Endothelial cell of umbilical vein (primary cell): ENCODE results near the gene PTPRF. TPM values are rescaled to one million over a fixed set of nuclear protein-coding genes. Genes with fewer than 3 reads are reported as not detected.

Experiments
- BruUV-seq: library from RNA; stranded (reverse); fragments of 400-500 nt; replicated peaks from 2 replicates; lab custom pipeline; 2021; lab: Mats Ljungman, UMichigan
- CTCF ChIA-PET: fragments of 300-600, 350-600 bp; sonication (Branson Sonifier 250); formaldehyde crosslinking; loops from one replicate; lab custom pipeline; 2021; ENCODE audit warnings: antibody characterized with exemption, inconsistent platforms; lab: Charles Lee
- POLR2A ChIA-PET: fragments of 300-600, 350-600 bp; sonication (Branson Sonifier 250); formaldehyde crosslinking; loops from one replicate; lab custom pipeline; 2021; ENCODE audit warnings: antibody characterized with exemption, inconsistent platforms; lab: Charles Lee
- DNase-seq: peaks from one replicate; pipeline ENCODE4 v3.0.0-alpha.2; 2011; ENCODE audit warnings: low read depth, low spot score
- FAIRE-seq: peaks from 2 replicates; lab custom pipeline; 2011; peaks lifted over from hg19 to GRCh38; lab: Jason Lieb, UNC
- H2AFZ ChIP-seq: 2 replicates; pipeline ENCODE4 v1.6.0; 2012; ENCODE audit warnings: low read depth, low read length, control low read depth, inconsistent platforms
- H3K27ac ChIP-seq: 2 replicates; pipeline ENCODE4 v1.5.1; 2011; ENCODE audit warnings: low read depth, mild to moderate bottlenecking, control low read depth, low read length, moderate library complexity; ENCODE audit not compliant: insufficient read depth
- H3K27me3 ChIP-seq, 2 experiments: 2 replicates each; pipeline versions ENCODE4 v1.6.0 to v1.6.1; 2011; ENCODE audit warnings: low read length in 2 of 2, mixed read lengths in 1 of 2; ENCODE audit not compliant: control insufficient read depth in 2 of 2, insufficient read depth in 2 of 2
- H3K36me3 ChIP-seq, 2 experiments: 2 replicates in 1 of 2; 3 replicates in 1 of 2; pipeline ENCODE4 v1.5.1; 2011; ENCODE audit warnings: low read length in 2 of 2, mild to moderate bottlenecking in 1 of 2, moderate library complexity in 1 of 2; ENCODE audit not compliant: control insufficient read depth in 2 of 2, insufficient read depth in 2 of 2; ENCODE audit errors: extremely low read depth in 1 of 2
- H3K4me1 ChIP-seq: 3 replicates; pipeline ENCODE4 v1.5.1; 2011; ENCODE audit warnings: mild to moderate bottlenecking, low read length; ENCODE audit not compliant: control insufficient read depth, insufficient read depth; ENCODE audit errors: extremely low read depth
- H3K4me2 ChIP-seq: 2 replicates; pipeline ENCODE4 v1.6.1; 2011; ENCODE audit warnings: low read length, control low read depth, mixed read lengths; ENCODE audit not compliant: insufficient read depth
- H3K4me3 ChIP-seq, 3 experiments: fragments of 200-600 bp in 1 of 3; sonication (generic), shearing (Covaris generic) in 1 of 3; replicated peaks in 1 of 3; 2 replicates each; pipeline ENCODE4 v1.5.1; 2011 to 2016; ENCODE audit warnings: control low read depth in 3 of 3, low read length in 3 of 3, mild to moderate bottlenecking in 2 of 3, inconsistent platforms in 1 of 3, low read depth in 1 of 3, moderate library complexity in 1 of 3; ENCODE audit not compliant: insufficient read depth in 1 of 3
- H3K79me2 ChIP-seq: 2 replicates; pipeline ENCODE4 v1.6.0; 2012; ENCODE audit warnings: low read length, inconsistent platforms; ENCODE audit not compliant: control insufficient read depth, insufficient read depth
- H3K9ac ChIP-seq: replicated peaks from 2 replicates; pipeline ENCODE3; 2011; ENCODE audit warnings: low read length, control low read depth; ENCODE audit not compliant: insufficient read depth; ENCODE audit errors: extremely low read depth
- H3K9me1 ChIP-seq: replicated peaks from 3 replicates; pipeline ENCODE4 v1.6.0; 2011; ENCODE audit warnings: mild to moderate bottlenecking, low read length; ENCODE audit not compliant: control insufficient read depth, insufficient read depth; ENCODE audit errors: extremely low read depth
- H3K9me3 ChIP-seq: replicated peaks from 2 replicates; pipeline ENCODE4 v1.5.1; 2012; ENCODE audit warnings: low read length, inconsistent platforms; ENCODE audit not compliant: control insufficient read depth, insufficient read depth
- H4K20me1 ChIP-seq: replicated peaks from 2 replicates; pipeline ENCODE3; 2011; ENCODE audit warnings: mild to moderate bottlenecking, low read length; ENCODE audit not compliant: control insufficient read depth, insufficient read depth; ENCODE audit errors: extremely low read depth
- EZH2 ChIP-seq: IDR thresholded peaks from 2 replicates; pipeline ENCODE4 v1.6.1; 2012; ENCODE audit warnings: borderline replicate concordance, low read depth, mild to moderate bottlenecking, moderate library complexity, low read length, inconsistent platforms; ENCODE audit not compliant: severe bottlenecking
- FOS ChIP-seq: IDR thresholded peaks from 2 replicates; pipeline ENCODE4 v1.6.1; 2011; ENCODE audit warnings: mild to moderate bottlenecking, low read length, moderate library complexity, borderline replicate concordance; ENCODE audit not compliant: insufficient read depth
- GATA2 ChIP-seq: IDR thresholded peaks from 2 replicates; pipeline ENCODE4 v1.7.0; 2011; ENCODE audit warnings: low read depth, mild to moderate bottlenecking, moderate library complexity, mixed read lengths, low read length; ENCODE audit not compliant: insufficient read length, insufficient read depth
- JUN ChIP-seq: IDR thresholded peaks from 2 replicates; pipeline ENCODE4 v1.6.1; 2011; ENCODE audit warnings: borderline replicate concordance, low read depth; ENCODE audit not compliant: insufficient read length, insufficient read depth
- MYC ChIP-seq: IDR thresholded peaks from one replicate; pipeline ENCODE4 v1.6.1; 2011; ENCODE audit warnings: mild to moderate bottlenecking, low read depth, low read length
- POLR2A ChIP-seq: IDR thresholded peaks from 2 replicates; pipeline ENCODE4 v1.6.1; 2012; ENCODE audit warnings: low read depth, mild to moderate bottlenecking, control low read depth, low read length
- POLR2AphosphoS5 ChIP-seq: IDR thresholded peaks from 2 replicates; pipeline ENCODE4 v1.6.1; 2012; ENCODE audit warnings: low read depth, mild to moderate bottlenecking, control low read depth, low read length, moderate library complexity; ENCODE audit not compliant: insufficient read depth
- dilution Hi-C: fragments of 300-500 bp; cut with MboI; formaldehyde crosslinking; loops from one replicate; pipeline ENCODE4 v1.15.0; 2019; ENCODE audit warnings: low sequenced_read_pairs; ENCODE audit not compliant: extremely low pct_ligation_motif_present
- intact Hi-C: fragments of 100-400 bp; cut with micrococcal nuclease; formaldehyde crosslinking; loops from one replicate; pipeline ENCODE4 v1.10.0; 2022
- polyA plus RNA-seq, 4 experiments: library from polyadenylated mRNA; depleted of rRNA in 3 of 4; stranded (reverse) in 3 of 4; unstranded in 1 of 4; fragments of >200 nt; gene quantifications; 2 replicates each; pipeline versions ENCODE4 v1.2.1 to v1.2.3, GENCODE V29; 2011 to 2012; ENCODE audit warnings: missing spikeins in 1 of 4
- total RNA-seq: library from RNA; stranded (reverse); gene quantifications from 2 replicates; pipeline ENCODE4 v1.2.3, GENCODE V29; 2021
- TF ChIP-seq, protein P1 (sequence below): IDR thresholded peaks from 2 replicates; pipeline ENCODE4 v1.6.1; 2011; ENCODE audit not compliant: insufficient read depth, insufficient read length
- TF ChIP-seq, protein P2 (sequence below), 2 donors: IDR thresholded peaks; 1 replicate in 1 of 2; 2 replicates in 1 of 2; pipeline ENCODE4 v1.5.1; 2011; ENCODE audit warnings: low read length in 2 of 2, mild to moderate bottlenecking in 2 of 2, moderate library complexity in 2 of 2, control low read depth in 1 of 2, inconsistent platforms in 1 of 2, low read depth in 1 of 2; ENCODE audit not compliant: insufficient read depth in 1 of 2; ENCODE audit errors: extremely low read depth in 1 of 2

The PTPRF gene
- total and polyA plus RNA-seq, 2 donors (not counting 3 experiments of a cell fraction or from before 2014, with no cell fraction given): 217 to 338 TPM

DNA sequence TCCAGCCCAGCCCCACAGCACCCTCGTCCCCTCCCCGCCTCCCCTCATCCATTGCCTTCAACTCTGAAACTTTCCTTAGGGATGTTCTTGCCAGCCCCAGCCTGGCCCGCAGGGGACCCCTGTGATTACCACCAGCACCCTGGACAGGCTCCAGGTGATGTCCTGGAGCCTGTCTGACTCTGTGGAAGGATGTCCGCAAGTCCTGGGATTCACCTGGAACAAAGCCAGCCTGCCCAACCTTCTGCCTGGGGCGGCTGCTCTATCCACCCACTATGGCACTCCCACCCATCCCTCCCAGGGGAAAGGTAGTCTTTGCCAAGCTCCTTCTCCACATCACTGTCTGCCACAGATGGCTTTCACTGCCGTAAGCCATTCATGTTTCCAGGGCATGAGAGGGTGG, 24.4 kb upstream of the PTPRF start:
- Histone ChIP-seq H3K27me3 (no peaks in the 10 kb centered on the region), H3K79me2 (no peaks in the 10 kb centered on the region), H3K36me3 (no peaks in the 10 kb centered on the region), H3K4me1 (no peaks in the 10 kb centered on the region), H3K4me2 (no peak overlapping the region), H3K4me3 (no peak overlapping the region), H4K20me1 (no peaks in the 10 kb centered on the region), H3K9me3 (no peaks in the 10 kb centered on the region), H3K9ac (no peak overlapping the region), H3K27ac (no peak overlapping the region), H2AFZ (no peak overlapping the region), H3K9me1 (no peaks in the 10 kb centered on the region)
- TF ChIP-seq, protein P1, sequence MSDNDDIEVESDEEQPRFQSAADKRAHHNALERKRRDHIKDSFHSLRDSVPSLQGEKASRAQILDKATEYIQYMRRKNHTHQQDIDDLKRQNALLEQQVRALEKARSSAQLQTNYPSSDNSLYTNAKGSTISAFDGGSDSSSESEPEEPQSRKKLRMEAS: no peak
- TF ChIP-seq, protein P2, sequence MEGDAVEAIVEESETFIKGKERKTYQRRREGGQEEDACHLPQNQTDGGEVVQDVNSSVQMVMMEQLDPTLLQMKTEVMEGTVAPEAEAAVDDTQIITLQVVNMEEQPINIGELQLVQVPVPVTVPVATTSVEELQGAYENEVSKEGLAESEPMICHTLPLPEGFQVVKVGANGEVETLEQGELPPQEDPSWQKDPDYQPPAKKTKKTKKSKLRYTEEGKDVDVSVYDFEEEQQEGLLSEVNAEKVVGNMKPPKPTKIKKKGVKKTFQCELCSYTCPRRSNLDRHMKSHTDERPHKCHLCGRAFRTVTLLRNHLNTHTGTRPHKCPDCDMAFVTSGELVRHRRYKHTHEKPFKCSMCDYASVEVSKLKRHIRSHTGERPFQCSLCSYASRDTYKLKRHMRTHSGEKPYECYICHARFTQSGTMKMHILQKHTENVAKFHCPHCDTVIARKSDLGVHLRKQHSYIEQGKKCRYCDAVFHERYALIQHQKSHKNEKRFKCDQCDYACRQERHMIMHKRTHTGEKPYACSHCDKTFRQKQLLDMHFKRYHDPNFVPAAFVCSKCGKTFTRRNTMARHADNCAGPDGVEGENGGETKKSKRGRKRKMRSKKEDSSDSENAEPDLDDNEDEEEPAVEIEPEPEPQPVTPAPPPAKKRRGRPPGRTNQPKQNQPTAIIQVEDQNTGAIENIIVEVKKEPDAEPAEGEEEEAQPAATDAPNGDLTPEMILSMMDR (IDR thresholded peaks at IDR 0.05; ENCODE audit: extremely low read depth in 1 of 2, insufficient read depth in 1 of 2, low read depth in 1 of 2, low read length in 2 of 2): no peak
- TF ChIP-seq POLR2AphosphoS5 (no peak), JUN (no peak), POLR2A (no peak), GATA2 (no peak), MYC (no peak), FOS (no peak), EZH2 (no peak)
- no TSS peak for BruUV-seq
- intact Hi-C loops (no loop called here), dilution Hi-C loops (no loop called here)
- DNase-seq (no peak), FAIRE-seq (no peak)
- POLR2A ChIA-PET: no interaction called here
- CTCF ChIA-PET: no interaction called here
